Endodermal cell (in vitro differentiated cells): ENCODE results near the gene EPS8L2. TPM values are rescaled to one million over a fixed set of nuclear protein-coding genes. Genes with fewer than 3 reads are reported as not detected.

Source experiments
- DNase-seq: peaks from one replicate; pipeline ENCODE4 v3.0.0-alpha.2; 2017
- H3K27ac ChIP-seq: 2 replicates; pipeline ENCODE4 v1.5.1; 2013; ENCODE audit warnings: mild to moderate bottlenecking, low read depth, low read length, moderate library complexity
- H3K27me3 ChIP-seq: 2 replicates; pipeline ENCODE4 v1.6.1; 2013; ENCODE audit warnings: mild to moderate bottlenecking, low read length, moderate library complexity; ENCODE audit not compliant: insufficient read depth, control insufficient read depth, poor library complexity, severe bottlenecking
- H3K36me3 ChIP-seq: 2 replicates; pipeline ENCODE4 v1.7.0; 2013; ENCODE audit warnings: mild to moderate bottlenecking, low read length, moderate library complexity; ENCODE audit not compliant: control insufficient read depth, insufficient read depth
- H3K4me1 ChIP-seq: one replicate; pipeline ENCODE4 v1.7.0; 2013; ENCODE audit warnings: low read length; ENCODE audit not compliant: control insufficient read depth, insufficient read depth
- H3K4me3 ChIP-seq: 2 replicates; pipeline ENCODE4 v1.5.1; 2013; ENCODE audit warnings: mild to moderate bottlenecking, low read length, moderate library complexity
- H3K9ac ChIP-seq: 2 replicates; pipeline ENCODE4 v1.6.1; 2013; ENCODE audit warnings: mild to moderate bottlenecking, low read length, moderate library complexity; ENCODE audit not compliant: poor library complexity, severe bottlenecking; ENCODE audit errors: extremely low read depth
- H3K9me3 ChIP-seq: 2 replicates; pipeline ENCODE4 v1.6.1; 2013; ENCODE audit warnings: mild to moderate bottlenecking, low read length, moderate library complexity; ENCODE audit not compliant: control insufficient read depth
- H3K27ac Mint-ChIP-seq: 2 replicates; pipeline ENCODE4 v1.8.0; 2020; ENCODE audit warnings: mixed read lengths
- H3K27me3 Mint-ChIP-seq: 2 replicates; pipeline ENCODE4 v1.8.0; 2021; ENCODE audit warnings: mild to moderate bottlenecking, mixed read lengths; ENCODE audit not compliant: insufficient read depth
- H3K36me3 Mint-ChIP-seq: 2 replicates; pipeline ENCODE4 v1.8.0; 2020; ENCODE audit warnings: low read depth, mixed read lengths
- H3K4me1 Mint-ChIP-seq: 2 replicates; pipeline ENCODE4 v1.8.0; 2020; ENCODE audit warnings: mixed read lengths
- H3K4me3 Mint-ChIP-seq: 2 replicates; pipeline ENCODE4 v1.8.0; 2020; ENCODE audit warnings: mild to moderate bottlenecking, moderate library complexity, mixed read lengths
- H3K9me3 Mint-ChIP-seq: 2 replicates; pipeline ENCODE4 v1.8.0; 2020; ENCODE audit warnings: mild to moderate bottlenecking, mixed read lengths
- CTCF ChIP-seq: fragments of 200-600 bp; sonication (generic); conservative IDR thresholded peaks from 2 replicates; pipeline ENCODE4 v1.5.0; 2021; ENCODE audit warnings: antibody characterized with exemption, mild to moderate bottlenecking
- WGBS, 2 experiments: methylation state at CpG; one replicate each; pipeline versions ENCODE4 v1.1.5 to v1.1.7; 2013; ENCODE audit warnings: missing lambda C conversion rate in 2 of 2, mixed read lengths in 1 of 2; ENCODE audit not compliant: insufficient coverage in 1 of 2, insufficient read length in 1 of 2; 5-methylcytosine and 5-hydroxymethylcytosine counted together
- total RNA-seq, 2 donors: library from RNA; stranded (reverse); fragmentation: NEBNext Ultra II Directional in 1 of 2; extraction: Animal tissue kit (Norgen Biotek cat#: 25700) in 1 of 2; gene quantifications; 2 replicates in 1 of 2; 3 replicates in 1 of 2; pipeline ENCODE4 v1.2.1, GENCODE V29; 2021

The EPS8L2 gene
- total RNA-seq, 2 donors from 2014 or later = 26.2 to 28.0 TPM

DNA sequence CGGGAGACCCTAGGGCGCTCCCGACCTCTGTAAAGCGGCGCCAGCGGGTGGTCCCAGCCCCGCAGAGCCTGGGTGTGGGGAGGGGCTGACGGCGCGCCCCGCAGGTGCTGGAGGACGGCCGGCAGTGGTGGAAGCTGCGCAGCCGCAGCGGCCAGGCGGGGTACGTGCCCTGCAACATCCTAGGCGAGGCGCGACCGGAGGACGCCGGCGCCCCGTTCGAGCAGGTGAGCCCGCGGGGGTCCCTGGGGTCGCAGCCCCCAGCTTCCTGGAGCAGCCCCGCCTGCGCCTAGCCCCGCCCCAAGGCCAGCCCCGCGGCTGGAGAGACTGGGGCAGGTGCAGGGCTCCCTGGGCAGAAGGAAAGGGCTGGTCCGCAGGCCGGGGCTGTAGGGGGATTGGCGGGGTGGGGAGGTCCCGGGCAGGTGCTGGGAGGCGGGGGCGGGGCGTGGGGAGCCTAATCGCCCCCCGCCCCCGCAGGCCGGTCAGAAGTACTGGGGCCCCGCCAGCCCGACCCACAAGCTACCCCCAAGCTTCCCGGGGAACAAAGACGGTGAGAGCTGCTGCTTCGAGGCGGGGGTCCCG lies 19.7 kb downstream of the EPS8L2 start:
- H3K36me3 ChIP-seq = no peaks in the 10 kb centered on the region
- H3K4me3 ChIP-seq = no peak overlapping the region
- Mint-ChIP-seq H3K27me3 (peaks cover 26% of the 10 kb centered on the region), H3K4me3 (peak overlapping the region; percentile 37), H3K4me1 (no peaks in the 10 kb centered on the region), H3K36me3 (no peaks in the 10 kb centered on the region), H3K27ac (no peak overlapping the region), H3K9me3 (no peaks in the 10 kb centered on the region)
- peak; percentile 75 for DNase-seq
- H3K9me3 ChIP-seq = no peaks in the 10 kb centered on the region
- no peak overlapping the region for H3K27ac ChIP-seq
- no peak for TF ChIP-seq CTCF
- 17 to 87% methylated on average over 3 to 50 of the region's 53 CpGs for WGBS, 2 experiments
- no peak overlapping the region for H3K9ac ChIP-seq
- peaks cover 33% of the 10 kb centered on the region for H3K27me3 ChIP-seq
- no peaks in the 10 kb centered on the region for H3K4me1 ChIP-seq

DNA sequence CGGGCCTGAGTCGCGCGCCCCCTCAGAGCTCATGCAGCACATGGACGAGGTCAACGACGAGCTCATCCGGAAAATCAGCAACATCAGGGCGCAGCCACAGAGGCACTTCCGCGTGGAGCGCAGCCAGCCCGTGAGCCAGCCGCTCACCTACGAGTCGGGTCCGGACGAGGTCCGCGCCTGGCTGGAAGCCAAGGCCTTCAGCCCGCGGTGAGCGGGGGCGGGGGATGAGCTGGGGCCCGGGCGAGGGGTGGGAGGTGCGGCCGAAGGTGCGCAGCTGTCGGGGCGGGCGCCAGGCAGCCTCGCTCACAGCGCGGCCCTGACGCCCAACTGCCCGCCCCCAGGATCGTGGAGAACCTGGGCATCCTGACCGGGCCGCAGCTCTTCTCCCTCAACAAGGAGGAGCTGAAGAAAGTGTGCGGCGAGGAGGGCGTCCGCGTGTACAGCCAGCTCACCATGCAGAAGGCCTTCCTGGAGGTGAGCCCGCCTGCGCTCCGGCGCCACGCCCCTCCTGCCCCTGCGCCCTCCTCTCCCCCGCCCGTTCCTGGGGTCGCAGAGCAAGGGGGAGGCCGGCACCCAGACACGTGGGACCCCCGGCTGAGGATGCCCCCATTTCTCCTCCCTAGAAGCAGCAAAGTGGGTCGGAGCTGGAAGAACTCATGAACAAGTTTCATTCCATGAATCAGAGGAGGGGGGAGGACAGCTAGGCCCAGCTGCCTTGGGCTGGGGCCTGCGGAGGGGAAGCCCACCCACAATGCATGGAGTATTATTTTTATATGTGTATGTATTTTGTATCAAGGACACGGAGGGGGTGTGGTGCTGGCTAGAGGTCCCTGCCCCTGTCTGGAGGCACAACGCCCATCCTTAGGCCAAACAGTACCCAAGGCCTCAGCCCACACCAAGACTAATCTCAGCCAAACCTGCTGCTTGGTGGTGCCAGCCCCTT lies 20.5 kb downstream of the EPS8L2 start:
- DNase-seq = peak; percentile 80
- Mint-ChIP-seq H3K9me3 (no peaks in the 10 kb centered on the region), H3K36me3 (no peaks in the 10 kb centered on the region), H3K27me3 (peaks cover 24% of the 10 kb centered on the region), H3K4me3 (peak overlapping the region; percentile 37), H3K27ac (no peak overlapping the region), H3K4me1 (no peaks in the 10 kb centered on the region)
- no peak for TF ChIP-seq CTCF
- no peaks in the 10 kb centered on the region for H3K9me3 ChIP-seq
- H3K4me1 ChIP-seq = no peaks in the 10 kb centered on the region
- no peak overlapping the region for H3K9ac ChIP-seq
- no peak overlapping the region for H3K27ac ChIP-seq
- 45 to 57% methylated on average over 29 to 61 of the region's 61 CpGs for WGBS, 2 experiments
- no peaks in the 10 kb centered on the region for H3K36me3 ChIP-seq
- H3K27me3 ChIP-seq = peaks cover 33% of the 10 kb centered on the region
- no peak overlapping the region for H3K4me3 ChIP-seq

- Histone ChIP-seq H3K36me3 (no peaks in the 10 kb centered on the region), H3K27ac (no peak overlapping the region), H3K4me1 (no peaks in the 10 kb centered on the region), H3K9me3 (no peaks in the 10 kb centered on the region), H3K27me3 (peaks cover 33% of the 10 kb centered on the region), H3K9ac (no peak overlapping the region), H3K4me3 (no peak overlapping the region)
- H3K27ac Mint-ChIP-seq = no peak overlapping the region
- 92 to 99% methylated on average over 11 to 12 of the region's 12 CpGs for WGBS, 2 experiments
- no peak for TF ChIP-seq CTCF
- no peak for DNase-seq
- H3K4me1 Mint-ChIP-seq = no peaks in the 10 kb centered on the region
- no peaks in the 10 kb centered on the region for H3K9me3 Mint-ChIP-seq
- no peaks in the 10 kb centered on the region for H3K36me3 Mint-ChIP-seq
- no peak overlapping the region for H3K4me3 Mint-ChIP-seq
- H3K27me3 Mint-ChIP-seq = peaks cover 24% of the 10 kb centered on the region
These were observed 21.3 kb downstream of the EPS8L2 start for GRCh38 chr11:727281-727701.
